ENCODE measurements around the gene RMC1.
"Not testable (repeated sequence)": the region's sequence is repeated elsewhere in the genome, so short reads cannot be mapped to it uniquely, and the experiment has no call there.

RMC1 gene

GRCh38 chr18:23573020-23573419 is 69.7 kb downstream of the RMC1 start:
- H3K36me3 Mint-ChIP-seq (ENCODE audit: low read depth), result peaks cover 49% of the 10 kb centered on the region
- H3K27me3 Mint-ChIP-seq, result no peaks in the 10 kb centered on the region
- H3K4me1 Mint-ChIP-seq (ENCODE audit: low read depth), result peaks cover 43% of the 10 kb centered on the region
- H3K27ac Mint-ChIP-seq, result no peak overlapping the region
- no peaks in the 10 kb centered on the region for H3K9me3 Mint-ChIP-seq
- no peak overlapping the region for H3K4me3 Mint-ChIP-seq

- Mint-ChIP-seq H3K9me3 (no peaks in the 10 kb centered on the region), H3K27ac (peak overlapping the region; percentile 81), H3K4me3 (peak overlapping the region; percentile 44), H3K36me3 (ENCODE audit: low read depth) (peaks cover 41% of the 10 kb centered on the region), H3K4me1 (ENCODE audit: low read depth) (peaks cover 47% of the 10 kb centered on the region), H3K27me3 (no peaks in the 10 kb centered on the region)
These were observed 70.5 kb downstream of the RMC1 start for GRCh38 chr18:23573626-23574431.

DNA sequence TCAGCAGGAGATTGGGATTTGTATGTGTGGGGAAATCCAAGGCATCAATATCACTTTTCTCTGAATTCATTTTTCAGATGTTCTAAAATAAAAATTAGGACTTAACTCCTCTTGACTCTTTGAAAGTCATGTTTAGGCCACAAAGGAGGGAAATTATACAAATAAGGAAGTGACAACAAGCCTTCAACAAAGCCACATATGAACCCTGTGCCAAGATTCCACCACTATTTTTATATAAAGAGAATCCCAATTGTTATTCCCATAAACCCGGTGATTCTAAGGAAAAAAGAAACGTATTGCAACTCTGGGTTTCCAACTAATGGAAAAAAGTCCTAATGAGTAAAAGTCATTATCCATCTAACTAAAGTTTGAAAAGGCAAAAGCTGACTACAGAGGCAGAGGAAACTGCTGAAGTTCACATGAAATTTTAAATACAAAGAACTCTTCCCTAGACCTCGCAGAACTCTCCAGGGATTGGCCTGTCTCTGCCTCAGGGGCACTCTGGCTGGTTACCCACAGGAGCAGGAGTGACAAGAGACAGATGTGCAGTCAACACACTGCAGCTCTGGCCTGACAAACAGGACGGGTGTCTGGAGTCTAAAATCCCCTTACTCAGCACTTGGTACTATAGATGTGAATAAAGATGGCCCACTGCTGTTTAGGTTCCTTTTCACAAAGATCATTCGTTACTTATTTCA is 71.4 kb downstream of the RMC1 start:
- H3K4me1 Mint-ChIP-seq (ENCODE audit: low read depth), result peaks cover 54% of the 10 kb centered on the region
- no peaks in the 10 kb centered on the region for H3K9me3 Mint-ChIP-seq
- no peak overlapping the region for H3K4me3 Mint-ChIP-seq
- H3K27ac Mint-ChIP-seq, result peak overlapping the region; percentile 81
- H3K36me3 Mint-ChIP-seq (ENCODE audit: low read depth), result peaks cover 37% of the 10 kb centered on the region
- H3K27me3 Mint-ChIP-seq, result no peaks in the 10 kb centered on the region

DNA sequence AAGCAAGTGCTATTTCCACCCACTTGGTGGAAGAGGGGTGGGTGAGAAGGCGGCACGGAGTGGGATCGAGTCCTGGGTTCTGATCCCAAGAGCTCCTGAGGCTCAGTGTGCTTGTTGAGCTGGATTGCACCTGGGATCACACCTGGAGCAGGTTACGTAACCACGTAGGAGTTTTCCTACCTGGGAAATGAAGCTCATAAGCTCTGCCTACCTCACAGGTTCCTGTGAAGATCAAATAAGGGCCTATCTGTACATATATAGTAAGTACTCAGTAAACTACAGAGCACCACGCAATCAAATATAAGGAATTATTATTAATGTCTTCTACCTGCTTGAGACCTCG is 72.0 kb downstream of the RMC1 start:
- Mint-ChIP-seq H3K4me3 (no peak overlapping the region), H3K36me3 (ENCODE audit: low read depth) (peaks cover 37% of the 10 kb centered on the region), H3K9me3 (no peaks in the 10 kb centered on the region), H3K27me3 (no peaks in the 10 kb centered on the region), H3K27ac (no peak overlapping the region), H3K4me1 (ENCODE audit: low read depth) (peaks cover 58% of the 10 kb centered on the region)

- H3K9me3 Mint-ChIP-seq, H3K4me3 Mint-ChIP-seq, H3K27ac Mint-ChIP-seq, H3K27me3 Mint-ChIP-seq: not testable (repeated sequence)
- peaks cover 45% of the 10 kb centered on the region for H3K36me3 Mint-ChIP-seq (ENCODE audit: low read depth)
- peaks cover 66% of the 10 kb centered on the region for H3K4me1 Mint-ChIP-seq (ENCODE audit: low read depth)
These were observed 74.2 kb downstream of the RMC1 start for GRCh38 chr18:23577521-23577920.

DNA sequence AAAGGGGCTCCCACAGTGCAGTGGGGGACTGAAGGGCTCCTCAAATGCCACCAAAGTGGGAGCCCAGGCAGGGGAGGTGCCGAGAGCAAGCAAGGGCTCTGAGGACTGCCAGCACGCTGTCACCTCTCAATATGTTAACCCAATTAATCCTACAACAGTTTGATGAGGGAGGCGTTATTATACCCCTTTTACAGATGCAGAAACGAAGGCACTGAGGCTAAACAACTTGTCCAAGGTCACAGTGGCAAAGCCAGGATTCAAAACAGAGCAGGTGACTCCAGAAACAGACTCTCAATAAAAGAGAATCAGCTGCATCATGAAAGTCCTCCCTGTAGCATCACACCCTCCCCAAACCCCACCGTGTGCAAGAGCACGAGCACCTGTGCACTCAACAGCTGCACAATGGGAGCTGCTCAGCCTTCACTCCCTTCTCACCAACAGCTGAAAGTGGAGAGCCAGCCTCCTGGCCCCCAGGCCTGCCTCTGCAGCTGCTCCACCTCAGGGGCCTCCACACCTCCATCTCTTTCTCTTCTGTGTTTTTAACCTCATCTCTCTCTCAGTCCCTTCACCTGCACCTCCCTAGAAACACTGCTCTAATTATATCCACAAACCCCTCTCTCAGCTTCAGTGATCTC is 74.9 kb downstream of the RMC1 start:
- H3K9me3 Mint-ChIP-seq, result no peaks in the 10 kb centered on the region
- H3K36me3 Mint-ChIP-seq (ENCODE audit: low read depth), result peaks cover 49% of the 10 kb centered on the region
- H3K4me1 Mint-ChIP-seq (ENCODE audit: low read depth), result peaks cover 67% of the 10 kb centered on the region
- H3K27me3 Mint-ChIP-seq, result no peaks in the 10 kb centered on the region
- no peak overlapping the region for H3K27ac Mint-ChIP-seq
- no peak overlapping the region for H3K4me3 Mint-ChIP-seq

DNA sequence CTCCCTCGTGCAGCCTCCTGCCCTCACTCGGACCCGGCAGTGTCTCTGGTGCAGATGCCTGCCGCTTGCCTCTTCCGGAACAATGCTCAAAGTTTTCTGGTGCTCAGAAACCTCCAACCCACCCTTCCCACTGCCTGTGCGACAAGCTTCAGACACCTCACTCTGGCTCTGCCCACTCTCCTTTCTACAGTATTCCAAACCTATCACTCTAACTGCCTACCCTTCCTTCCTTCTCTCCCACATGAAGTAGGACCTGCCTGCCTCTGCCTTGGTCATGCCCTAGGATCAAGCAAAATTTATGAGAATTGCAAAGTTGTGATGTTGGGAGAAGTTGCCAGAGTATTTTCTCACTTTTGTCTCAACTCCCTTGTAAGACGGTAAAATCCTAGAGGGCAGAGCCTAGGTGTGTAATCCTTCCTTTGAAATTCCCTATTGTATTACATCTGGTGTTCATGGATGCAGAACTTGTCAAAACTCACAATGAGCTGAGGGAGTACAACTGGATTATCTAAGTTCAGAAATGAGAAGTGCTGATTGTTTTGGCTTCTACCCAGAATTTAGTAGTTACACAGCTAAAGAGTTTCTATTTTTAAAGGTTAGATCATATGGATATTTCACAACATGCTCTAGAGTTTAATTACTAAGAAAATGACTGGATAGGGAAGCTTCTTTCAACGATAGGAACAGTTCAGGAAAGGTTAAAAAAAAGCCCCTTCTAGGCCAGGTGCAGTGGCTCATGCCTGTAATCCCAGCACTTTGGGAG is 75.8 kb downstream of the RMC1 start:
- Mint-ChIP-seq H3K4me1 (ENCODE audit: low read depth) (peaks cover 67% of the 10 kb centered on the region), H3K4me3 (no peak overlapping the region), H3K27ac (no peak overlapping the region), H3K36me3 (ENCODE audit: low read depth) (peaks cover 47% of the 10 kb centered on the region), H3K27me3 (no peaks in the 10 kb centered on the region), H3K9me3 (no peaks in the 10 kb centered on the region)

DNA sequence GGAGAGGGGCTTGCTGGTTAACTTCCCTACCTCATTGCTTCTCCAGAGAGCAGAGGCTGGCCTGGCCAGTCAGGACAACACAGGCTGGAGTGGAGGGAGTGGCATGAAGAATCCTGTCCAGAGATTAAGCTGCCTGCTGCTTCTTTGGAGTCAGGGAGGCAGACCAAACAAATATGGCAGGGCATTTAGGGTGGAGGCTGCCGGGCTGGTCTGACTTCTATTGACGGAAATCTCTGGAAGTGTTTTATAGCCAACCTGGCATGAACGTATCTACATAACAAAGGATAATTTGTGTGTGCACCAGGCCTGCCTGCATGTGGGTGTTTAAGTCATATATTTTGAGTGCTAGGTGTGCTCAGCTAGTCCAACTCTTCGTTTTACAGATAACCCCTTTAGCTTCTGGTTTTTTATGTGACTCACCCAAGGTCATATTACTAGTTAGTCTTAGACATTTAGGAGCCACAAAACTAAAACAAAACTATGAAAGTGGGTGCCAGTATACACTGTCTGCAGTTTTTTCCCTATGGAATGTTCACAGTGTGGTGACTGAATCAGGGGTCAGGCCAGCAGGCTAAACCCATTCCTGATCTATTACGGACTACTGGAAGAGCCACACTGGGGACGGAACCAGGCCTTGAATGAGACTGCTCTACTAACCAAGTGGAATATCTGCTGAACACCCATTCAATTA is 77.5 kb downstream of the RMC1 start:
- no peaks in the 10 kb centered on the region for H3K9me3 Mint-ChIP-seq
- H3K4me3 Mint-ChIP-seq, result no peak overlapping the region
- peaks cover 66% of the 10 kb centered on the region for H3K4me1 Mint-ChIP-seq (ENCODE audit: low read depth)
- no peaks in the 10 kb centered on the region for H3K27me3 Mint-ChIP-seq
- H3K36me3 Mint-ChIP-seq (ENCODE audit: low read depth), result peaks cover 46% of the 10 kb centered on the region
- no peak overlapping the region for H3K27ac Mint-ChIP-seq

Measured in stimulated activated naive CD8-positive, alpha-beta T cell treated with anti-CD3 and anti-CD28 coated beads, Interleukin-15, Interleukin-2, amounts not matched to agents 100 ng/mL and 50 ng/mL, for 24 hours (primary cell).